Right lung (tissue), 10 donors: ENCODE data around the gene SPRR5. TPM values are rescaled to one million over a fixed set of nuclear protein-coding genes. Genes with fewer than 3 reads are reported as not detected.

ENCODE experiments used
- DNase-seq, 2 donors: peaks; one replicate each; pipeline ENCODE4 v3.0.0-alpha.2; 2013
- long read RNA-seq, 8 donors: transcript quantifications; one replicate each; lab custom pipeline, GENCODE V29; 2026
- polyA plus RNA-seq, 5 donors: library from polyadenylated mRNA; unstranded; fragments of 120-200 nt; gene quantifications; one replicate each; pipeline versions ENCODE4 v1.2.1 to v1.2.3, GENCODE V29; 2013; ENCODE audit warnings: inconsistent platforms in 1 of 5, low replicate concordance in 1 of 5; ENCODE audit not compliant: insufficient read length in 5 of 5, insufficient read depth in 1 of 5

Gene SPRR5
- polyA plus RNA-seq = not detected
- long read RNA-seq, donor 1 = 0 reads
- long read RNA-seq, donor 2 = 0 reads
- long read RNA-seq, donor 3 = 0 reads
- long read RNA-seq, donor 4 = 0 reads
- long read RNA-seq, donor 5 = 0 reads
- long read RNA-seq, donor 6 = 0 reads
- long read RNA-seq, donor 7 = 0 reads
- long read RNA-seq, donor 8 = 0 reads

DNA sequence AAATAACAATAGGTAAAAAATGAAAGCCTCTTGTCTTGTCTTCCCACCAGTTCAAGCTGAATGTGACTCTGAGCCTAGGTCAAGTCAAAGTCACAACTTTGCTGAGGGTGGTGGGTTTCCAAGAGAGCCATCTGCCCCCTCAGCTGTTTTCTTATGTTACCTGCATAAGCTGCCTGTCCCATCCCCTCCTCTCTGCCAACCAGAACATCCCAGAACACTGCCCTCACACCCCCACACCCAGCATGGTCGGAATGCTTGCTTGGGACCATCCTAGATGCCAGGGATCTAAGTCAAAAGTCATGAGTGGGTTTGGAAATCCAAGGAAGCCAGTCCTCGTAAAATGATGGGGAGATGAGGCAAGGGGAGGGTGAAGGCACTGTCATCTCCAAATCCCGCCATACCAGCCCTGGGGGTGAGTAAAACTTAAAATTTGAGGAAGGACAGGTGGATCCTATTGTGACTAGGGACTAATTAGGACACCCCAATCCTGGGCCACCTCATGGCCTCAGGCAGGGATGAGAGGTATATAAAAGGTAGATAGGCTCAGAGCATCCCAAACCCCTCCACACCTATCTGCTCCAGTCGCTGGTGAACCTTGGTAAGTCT lies at the start of gene SPRR5:
SPRR5 (plus strand) TSS at position 556 of the 606 bp plus-strand sequence. CDS start 1,349 bp downstream, outside the sequence.
- DNase-seq = no peak

DNA sequence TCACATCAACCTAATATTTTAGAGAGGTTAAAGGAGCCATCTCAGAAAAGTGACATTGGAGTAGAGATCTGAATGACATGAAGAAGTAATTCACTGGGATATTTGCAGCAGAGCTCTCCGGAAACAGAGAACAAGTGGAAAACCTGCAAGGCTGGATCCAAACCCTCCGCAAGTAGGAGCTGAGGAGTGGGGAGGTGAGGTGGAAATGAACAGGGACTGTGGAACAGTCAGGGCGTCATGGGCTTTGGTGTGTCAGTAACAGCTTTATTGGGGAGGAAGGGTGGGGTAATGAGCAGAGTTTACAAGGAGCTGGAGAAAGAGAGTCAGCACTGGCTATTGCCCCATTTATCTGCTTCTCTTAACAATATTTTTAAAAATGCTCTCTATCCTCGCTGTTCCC lies 48.0 kb upstream of the SPRR5 start:
- DNase-seq = no peak

- no peak for DNase-seq
These were observed 47.1 kb upstream of the SPRR5 start for GRCh38 chr1:152899883-152900282.

DNA sequence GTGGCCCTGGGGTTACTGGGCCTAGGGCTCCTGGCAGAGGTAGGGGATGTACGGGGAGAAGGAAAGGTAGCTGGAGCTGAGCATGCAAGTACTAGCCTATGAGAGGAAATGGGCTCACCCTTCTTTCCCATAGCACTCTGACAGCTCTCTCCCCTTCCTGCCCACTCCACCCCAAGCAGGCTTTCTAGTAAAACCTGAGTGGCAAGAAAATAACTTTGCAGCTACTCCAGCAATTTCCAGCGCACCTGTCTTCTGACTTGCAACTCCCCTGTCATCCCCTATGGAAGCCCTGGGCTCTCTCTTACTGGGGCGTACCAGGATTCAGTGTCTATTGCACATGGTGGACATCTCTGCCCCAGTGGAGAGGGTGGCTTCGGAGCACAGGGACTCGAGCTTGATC lies 45.4 kb upstream of the SPRR5 start:
- no peak for DNase-seq

DNA sequence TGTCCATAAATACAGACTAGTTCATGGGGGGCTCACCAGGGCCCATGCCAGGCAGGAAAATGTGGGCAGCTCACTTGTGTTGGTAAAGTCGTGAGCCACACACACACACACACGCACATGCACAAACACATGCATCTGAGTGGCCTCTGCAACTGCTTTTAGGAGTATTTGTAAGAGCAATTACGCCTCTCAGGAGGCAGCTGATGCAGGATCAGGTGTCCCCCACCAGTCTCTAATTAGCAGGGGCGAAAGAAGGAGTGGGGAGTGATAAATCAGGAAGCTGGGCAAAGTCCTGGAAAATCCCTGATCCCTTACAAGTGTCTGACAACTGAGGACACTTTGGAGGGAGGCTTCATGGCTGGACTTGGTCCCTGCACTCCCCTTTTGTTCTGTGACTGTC lies 44.4 kb upstream of the SPRR5 start:
- no peak for DNase-seq

GRCh38 chr1:152904688-152905440 lies 42.1 kb upstream of the SPRR5 start:
- DNase-seq = no peak

GRCh38 chr1:152906023-152906565 lies 40.9 kb upstream of the SPRR5 start:
- DNase-seq = no peak

- no peak for DNase-seq
These were observed 39.1 kb upstream of the SPRR5 start, which contains the start of gene IVL for GRCh38 chr1:152907686-152908601. TSS of gene IVL (plus strand) at chr1:152908546. CDS start at chr1:152909798, 1,252 bp downstream.

DNA sequence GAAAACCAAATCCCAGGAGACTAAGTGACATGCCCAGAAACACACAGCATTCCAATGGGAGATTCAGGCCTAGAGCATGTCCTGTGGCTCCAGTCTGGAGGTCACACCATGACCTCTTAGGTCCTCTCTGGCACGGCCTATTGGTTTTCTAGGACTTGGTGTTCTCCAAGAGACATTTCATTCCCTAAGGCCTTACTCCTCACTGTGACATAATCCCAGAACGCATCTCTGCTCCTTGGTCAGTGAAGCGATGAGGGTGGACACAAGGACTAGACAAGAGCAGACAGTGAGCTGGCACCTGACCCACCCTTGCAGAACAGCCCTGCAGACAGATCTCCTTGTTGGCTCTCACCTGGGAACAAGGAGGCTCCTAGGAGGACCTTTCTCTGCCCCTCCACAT lies 37.8 kb upstream of the SPRR5 start:
- no peak for DNase-seq

- DNase-seq = no peak
These were observed 34.5 kb upstream of the SPRR5 start for GRCh38 chr1:152912471-152912870.

DNA sequence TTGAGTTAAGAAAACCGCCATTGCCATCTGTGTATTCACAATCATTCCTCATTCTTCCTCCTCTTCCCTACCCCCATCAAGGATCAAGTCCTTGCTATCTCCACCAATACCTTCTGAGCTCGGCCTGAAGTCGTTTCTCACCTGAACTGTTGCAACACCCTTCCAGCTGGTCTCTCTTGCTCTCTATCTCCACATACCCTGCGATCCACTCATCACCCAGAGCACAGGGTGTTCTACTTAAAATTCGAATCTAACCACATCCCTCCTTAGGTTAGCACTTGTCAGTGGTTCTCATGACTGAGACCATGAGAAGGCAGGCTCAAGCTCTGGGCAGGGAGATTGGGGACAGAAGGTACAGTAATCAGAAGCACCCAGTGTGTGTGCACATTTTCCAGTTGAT lies 34.1 kb upstream of the SPRR5 start:
- no peak for DNase-seq

DNA sequence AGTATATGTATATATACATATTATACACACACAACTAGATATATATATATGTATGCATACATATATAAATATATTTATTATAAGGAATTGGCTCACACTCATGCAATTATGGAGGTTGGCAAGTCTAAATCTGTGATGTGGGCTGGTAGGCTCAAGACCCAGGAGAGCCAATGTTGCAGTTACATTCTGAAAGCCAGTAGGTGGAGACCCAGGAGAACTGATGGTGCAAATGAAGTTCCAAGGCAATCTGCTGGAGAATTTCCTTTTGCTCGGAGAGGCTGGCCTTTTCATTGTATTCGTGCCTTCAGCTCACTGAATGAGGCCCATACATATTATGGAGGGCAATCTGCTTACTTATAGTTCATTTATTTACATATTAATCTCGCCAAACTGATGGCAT lies 29.2 kb upstream of the SPRR5 start:
- no peak for DNase-seq

GRCh38 chr1:152919071-152919470 lies 27.9 kb upstream of the SPRR5 start:
- no peak for DNase-seq

DNA sequence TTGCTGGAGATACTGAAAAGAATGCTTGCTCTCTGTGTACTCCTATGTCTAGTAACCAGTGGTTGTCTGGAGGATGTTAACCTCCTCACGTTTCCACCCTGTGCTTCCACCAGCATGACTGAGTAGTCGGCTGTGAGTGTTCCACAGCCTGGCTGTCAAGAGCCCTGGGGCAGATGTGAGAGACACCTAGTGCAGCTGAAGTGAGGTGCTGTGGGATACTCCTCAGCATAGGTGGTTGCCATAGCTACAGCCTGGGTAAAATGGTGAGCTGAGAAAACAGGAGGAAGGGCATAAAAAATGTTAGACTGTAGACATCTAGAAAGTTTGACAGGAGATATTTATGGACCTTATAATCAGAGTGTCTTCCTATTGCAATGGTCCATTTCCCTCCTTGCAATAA lies 22.8 kb upstream of the SPRR5 start:
- DNase-seq = no peak

- no peak for DNase-seq
These were observed 20.9 kb upstream of the SPRR5 start for GRCh38 chr1:152926091-152926490.

GRCh38 chr1:152928671-152929070 lies 18.3 kb upstream of the SPRR5 start:
- DNase-seq = no peak

DNA sequence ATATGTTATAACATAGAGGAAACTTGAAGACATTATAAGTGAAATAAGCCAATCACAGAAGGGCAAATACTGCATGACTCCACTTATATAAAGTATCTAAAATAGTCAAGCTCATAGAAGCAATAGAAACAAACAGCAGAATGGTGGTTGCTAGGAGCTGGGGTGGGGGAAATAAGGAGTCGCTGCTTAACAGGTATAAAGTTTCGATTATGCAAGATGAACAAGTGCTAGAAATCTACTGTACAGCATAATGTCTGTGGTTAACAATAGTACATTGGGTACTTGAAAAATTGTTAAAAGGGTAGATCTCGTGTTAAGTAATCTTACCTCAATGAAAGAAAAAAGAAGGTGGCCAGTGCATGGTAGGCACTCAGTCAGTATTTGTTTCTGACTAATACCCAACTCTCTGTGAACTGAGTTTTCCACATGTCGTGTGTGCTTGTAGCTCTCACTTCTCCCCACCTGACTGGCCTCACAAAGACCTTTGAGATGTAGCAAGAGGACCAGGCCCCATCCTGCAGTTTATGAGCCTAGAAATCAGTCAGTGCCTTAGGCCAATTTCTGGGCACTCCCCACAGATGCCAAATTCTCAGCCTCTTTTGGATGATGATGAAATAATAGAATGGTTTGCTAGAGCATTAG lies 14.7 kb upstream of the SPRR5 start:
- no peak for DNase-seq

DNA sequence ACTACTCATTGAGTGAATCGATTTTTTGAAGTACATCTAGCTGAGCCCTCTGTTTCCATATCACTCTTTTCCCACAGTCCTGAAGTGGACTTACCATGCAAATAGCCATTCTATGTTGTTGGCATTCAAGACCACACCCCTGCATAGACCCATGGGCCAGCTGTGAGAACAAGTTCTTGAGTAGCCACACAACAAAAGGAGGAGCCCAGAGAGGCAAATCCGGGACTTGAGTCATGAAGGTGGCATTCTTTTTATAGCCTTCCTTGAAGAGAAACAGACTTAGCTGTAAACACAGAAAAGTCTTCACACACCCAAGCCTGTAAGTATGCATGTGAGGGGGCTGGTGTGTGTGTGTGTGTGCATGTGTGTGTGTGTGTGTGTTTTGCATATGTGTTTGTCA lies 13.8 kb upstream of the SPRR5 start:
- DNase-seq = no peak

DNA sequence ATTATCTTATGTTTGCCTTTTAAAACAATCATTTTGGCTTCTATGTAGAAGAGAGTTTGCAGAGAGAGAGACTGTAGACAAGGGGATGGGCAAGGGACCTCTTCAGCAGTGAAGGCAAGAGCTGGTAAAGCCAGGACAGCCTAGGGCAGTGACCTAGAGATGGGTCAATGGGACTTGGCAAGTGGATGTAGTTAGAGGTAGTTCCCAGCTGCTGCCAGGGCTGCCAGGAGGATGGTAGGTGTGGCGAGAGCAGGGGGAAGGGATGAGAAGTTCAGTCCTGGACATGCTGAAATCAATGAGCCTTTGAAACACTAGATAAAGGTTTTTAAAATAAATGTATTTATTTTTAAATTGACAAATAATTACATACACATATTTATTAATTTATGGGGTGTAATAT lies 6.4 kb upstream of the SPRR5 start:
- no peak for DNase-seq

DNA sequence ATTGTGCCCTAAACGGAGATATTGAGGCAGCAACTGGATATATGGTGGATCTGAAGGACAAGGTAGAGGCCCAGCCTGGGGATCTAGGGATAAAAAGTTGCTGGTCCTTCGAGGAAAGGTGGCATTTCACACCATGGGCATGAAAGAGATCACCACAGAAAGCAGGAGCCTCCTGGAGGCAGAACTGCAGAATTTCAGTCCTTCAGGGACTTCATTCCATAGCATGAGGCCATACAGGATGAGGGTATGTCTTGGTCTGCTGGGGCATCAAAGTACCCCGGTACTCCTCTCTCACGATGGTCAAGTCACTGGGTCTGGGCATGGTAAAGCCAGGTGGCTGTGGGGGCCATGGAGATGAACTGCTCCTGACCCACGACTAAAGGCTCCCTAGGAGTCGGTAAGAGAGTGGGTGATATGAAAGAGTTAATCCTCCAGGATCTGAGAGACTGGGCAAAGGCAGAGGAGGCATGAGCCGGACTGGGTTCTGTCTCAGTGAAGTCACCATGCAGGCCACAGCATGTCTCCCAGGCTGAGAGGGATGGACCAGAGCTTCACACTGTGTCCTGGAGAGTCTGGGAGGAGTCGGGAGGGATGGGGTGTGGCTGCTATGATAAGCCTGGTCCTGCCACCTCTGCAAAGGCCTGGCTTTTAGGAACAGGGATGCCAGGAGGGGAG lies 5.8 kb upstream of the SPRR5 start:
- no peak for DNase-seq

DNA sequence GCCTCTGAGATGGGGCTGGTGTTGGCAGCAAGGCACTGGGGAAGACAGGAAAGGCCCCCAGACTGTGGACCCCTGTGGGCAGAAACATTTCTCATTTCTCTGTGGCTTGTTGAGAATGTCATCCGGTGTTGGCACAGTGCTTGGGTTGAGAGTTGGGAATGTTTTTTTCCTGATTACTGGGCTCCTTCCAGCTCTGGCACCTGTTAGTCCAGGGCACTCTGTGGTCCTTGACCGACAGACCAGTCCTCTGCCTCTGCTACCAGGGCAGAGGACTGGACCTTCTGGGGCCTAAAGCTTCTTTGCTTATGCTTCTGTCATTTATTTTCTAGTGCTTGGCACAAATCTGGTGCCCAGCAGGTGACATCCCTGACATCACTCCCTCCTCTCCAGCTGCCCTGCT lies 4.8 kb upstream of the SPRR5 start:
- no peak for DNase-seq
